Left lobe of liver (tissue), 2 donors: ENCODE data around the gene PIBF1. TPM values are rescaled to one million over a fixed set of nuclear protein-coding genes. Genes with fewer than 3 reads are reported as not detected.

Experiments
- ATAC-seq: fragments of 200-7000 bp; cut with Tn5 transposase; one replicate; pipeline ENCODE4 v1.9.1; 2020; ENCODE audit warnings: mild to moderate bottlenecking, moderate library complexity
- DNase-seq: peaks from one replicate; pipeline ENCODE4 v3.0.0-alpha.2; 2020; ENCODE audit warnings: low spot score
- total RNA-seq: library from RNA; stranded (reverse); gene quantifications from one replicate; pipeline ENCODE4 v1.2.1, GENCODE V29; 2021
- donor health status: DM: no; HTN: no; CAD: no; lungs with moderate emphysema.
- donor health status: DM: no; HTN: yes; CAD: no.

The PIBF1 gene
- total RNA-seq, 1 donor from 2014 or later: 6.5 TPM

DNA sequence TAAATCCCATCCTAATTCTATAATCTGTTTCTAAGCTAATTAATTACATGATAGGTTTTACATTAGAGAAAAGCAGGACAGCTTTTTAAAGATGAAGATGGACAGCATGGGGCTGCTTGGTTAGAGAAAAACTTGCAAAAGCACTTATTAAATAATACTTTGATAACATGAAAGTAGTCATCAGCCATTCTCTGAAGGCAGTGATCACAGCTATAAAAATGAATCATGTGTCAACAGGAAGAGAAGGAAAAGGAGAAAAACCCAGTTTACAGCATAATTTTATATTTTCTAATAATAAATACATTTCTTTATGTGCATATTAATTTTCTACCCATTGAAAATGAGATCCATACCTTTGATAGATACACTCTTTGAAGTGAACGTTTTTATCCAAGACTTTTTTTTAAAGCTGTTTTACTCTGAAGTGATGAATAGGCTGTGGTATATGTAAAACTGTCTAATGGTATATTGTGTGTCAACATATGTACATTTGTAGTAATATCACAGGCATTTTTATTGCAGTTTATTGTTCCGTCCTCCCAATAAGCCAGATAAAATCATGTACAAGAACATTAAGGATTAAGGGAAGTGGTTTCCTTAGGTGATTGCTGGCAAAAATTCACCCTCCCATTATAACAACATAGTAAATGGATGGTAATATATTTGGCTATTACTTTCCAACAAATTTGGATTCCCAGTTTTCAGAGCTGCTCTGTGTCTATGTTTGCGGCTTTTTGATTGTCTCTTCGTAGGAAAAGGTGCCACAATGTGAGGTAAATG is 275.5 kb downstream of the PIBF1 start:
- DNase-seq: no peak
- no peak for ATAC-seq

DNA sequence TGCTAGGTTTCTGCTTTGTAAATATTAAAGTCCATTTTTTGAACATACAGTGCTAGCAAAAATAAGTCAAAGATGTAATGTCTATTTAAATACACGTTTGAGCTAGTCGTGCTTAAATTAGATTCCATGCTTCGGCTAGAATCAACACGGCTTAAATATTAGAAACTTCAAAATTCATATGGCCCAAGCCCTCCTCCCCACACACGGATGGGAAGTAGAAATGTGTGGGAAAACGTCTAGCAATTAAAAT is 276.1 kb downstream of the PIBF1 start:
- DNase-seq (no peak), ATAC-seq (no peak)

DNA sequence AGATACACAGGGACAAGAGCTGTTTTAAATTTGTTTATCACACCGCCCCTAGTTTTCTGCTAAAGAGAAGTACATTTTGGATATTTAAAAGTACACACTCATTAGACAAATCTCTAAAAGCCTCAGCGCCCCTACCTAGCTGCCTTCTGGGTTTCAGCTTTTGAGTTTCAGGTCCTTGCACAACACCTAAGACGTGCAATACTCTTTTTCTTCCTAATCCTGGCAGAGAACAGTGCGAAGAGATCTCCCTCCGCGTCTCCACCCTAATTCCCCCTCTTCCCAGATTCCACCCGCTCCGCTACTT is 276.5 kb downstream of the PIBF1 start:
- ATAC-seq (no peak), DNase-seq (no peak)

DNA sequence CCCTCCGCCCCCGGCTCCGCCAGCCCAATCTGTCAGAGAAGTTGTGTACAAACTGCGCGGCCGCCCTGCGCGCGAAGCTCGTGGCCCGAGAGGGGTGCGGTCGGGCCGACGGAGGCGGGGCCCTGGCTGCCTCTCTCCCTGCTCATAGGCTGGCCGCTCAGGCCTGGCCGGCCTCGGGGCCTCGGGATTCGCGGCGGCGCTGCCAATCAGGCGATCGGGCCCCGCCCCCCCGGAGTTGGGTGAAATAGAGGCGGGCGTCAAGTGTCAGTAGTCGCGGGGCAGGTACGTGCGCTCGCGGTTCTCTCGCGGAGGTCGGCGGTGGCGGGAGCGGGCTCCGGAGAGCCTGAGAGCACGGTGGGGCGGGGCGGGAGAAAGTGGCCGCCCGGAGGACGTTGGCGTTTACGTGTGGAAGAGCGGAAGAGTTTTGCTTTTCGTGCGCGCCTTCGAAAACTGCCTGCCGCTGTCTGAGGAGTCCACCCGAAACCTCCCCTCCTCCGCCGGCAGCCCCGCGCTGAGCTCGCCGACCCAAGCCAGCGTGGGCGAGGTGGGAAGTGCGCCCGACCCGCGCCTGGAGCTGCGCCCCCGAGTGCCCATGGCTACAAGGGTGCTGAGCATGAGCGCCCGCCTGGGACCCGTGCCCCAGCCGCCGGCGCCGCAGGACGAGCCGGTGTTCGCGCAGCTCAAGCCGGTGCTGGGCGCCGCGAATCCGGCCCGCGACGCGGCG is 277.0 kb downstream of the PIBF1 start, which contains the start of gene KLF5:
KLF5 (plus strand) TSS at position 270 of the 724 bp plus-strand sequence; CDS start at position 593, 323 bp downstream.
- peak; percentile 98 for DNase-seq
- peak; percentile 96 for ATAC-seq

DNA sequence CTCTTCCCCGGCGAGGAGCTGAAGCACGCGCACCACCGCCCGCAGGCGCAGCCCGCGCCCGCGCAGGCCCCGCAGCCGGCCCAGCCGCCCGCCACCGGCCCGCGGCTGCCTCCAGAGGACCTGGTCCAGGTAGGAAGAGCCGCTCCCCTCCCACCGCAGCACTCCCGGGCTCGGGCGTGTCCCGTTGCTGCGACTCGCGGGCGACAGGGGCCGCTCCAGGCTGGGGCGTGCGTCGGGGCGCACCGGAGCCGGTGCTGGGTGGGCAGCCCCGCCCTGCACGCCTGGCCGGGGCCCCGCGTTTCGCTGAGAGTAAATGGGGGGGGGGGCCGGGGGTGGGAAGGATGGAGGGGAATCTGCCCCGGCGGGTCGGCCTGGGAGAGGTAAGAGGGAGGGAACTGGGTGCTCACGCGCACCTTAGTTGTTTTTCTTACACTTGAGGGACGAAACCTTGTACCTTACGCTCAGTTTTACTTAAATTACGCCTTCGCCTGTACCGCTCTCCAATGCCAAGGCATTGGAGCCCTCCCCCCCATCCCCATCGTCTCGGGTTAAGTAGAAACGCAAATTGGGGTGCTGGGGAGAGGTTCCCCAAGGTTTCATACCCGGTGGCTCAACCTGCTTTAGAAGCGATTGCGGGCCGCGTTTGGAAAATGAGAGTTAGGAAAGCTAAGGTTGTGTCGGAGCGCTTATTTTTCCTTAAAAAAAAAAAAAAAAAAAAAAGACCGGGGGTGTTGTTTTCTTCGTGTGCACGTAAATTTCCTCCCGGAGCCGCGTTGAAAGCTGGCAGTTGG is 277.7 kb downstream of the PIBF1 start:
- ATAC-seq: peak; percentile 64
- DNase-seq: peak; percentile 70

DNA sequence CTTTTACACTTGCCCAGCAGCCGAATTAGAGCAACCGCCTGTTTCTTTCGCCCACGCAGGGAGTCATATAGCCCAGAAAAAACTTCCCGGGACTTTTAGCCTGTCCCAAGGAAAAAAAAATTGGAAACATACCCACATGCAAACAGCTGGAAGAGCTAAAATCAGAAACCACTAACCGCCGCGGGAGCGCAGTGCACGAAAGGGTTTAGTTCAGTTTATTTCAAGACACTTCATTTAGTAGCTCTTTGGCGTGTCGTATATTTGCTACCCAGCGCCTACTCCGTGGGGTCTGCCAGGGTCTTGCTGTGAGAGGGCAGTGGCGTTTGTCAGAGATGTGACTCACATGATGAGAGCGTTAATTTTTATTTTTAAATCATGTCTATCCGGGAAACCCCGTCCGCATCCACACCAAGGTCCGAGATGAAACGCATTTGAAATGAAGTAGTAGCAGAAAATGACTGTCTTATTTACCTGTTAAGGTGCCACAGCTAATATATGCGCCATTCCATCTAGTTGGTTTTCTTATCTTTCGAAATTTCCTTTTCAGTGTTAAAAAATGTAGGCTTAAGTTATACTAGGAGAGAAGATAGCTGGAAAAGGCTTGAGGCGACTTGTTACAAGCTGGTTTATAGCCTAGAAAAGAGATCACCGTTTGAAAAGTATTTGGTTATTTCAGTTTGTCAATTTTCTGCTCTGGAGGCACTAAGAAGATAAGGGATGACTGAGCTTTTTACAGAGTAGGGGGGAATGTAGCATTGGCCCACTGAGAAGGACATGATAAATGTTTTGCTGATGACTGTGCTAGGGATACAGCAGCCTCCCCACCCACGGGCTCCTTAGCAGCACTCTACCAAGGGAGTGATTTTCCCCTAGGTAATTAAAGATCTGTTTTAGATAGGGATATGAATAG is 278.6 kb downstream of the PIBF1 start:
- DNase-seq (no peak), ATAC-seq (no peak)

DNA sequence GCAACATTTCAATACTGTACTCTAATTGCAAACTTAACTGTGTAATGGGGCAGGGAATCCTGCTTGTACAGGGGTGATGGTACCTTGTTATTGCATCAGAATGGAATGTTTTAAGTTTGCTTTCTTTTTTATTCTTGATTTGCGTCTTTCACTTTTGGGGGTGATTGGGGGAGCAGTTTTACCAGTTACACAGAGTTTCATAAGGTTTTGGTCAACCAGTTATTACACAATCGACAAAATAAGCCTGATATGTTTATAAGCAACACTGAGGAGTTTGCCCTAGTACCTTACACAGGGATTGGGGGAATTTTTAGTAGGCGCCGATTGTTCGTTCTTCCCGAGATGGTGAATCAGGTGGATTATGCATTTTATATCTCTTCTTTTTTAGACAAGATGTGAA is 279.5 kb downstream of the PIBF1 start:
- DNase-seq: no peak
- no peak for ATAC-seq

DNA sequence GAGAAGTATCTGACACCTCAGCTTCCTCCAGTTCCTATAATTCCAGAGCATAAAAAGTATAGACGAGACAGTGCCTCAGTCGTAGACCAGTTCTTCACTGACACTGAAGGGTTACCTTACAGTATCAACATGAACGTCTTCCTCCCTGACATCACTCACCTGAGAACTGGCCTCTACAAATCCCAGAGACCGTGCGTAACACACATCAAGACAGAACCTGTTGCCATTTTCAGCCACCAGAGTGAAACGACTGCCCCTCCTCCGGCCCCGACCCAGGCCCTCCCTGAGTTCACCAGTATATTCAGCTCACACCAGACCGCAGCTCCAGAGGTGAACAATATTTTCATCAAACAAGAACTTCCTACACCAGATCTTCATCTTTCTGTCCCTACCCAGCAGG is 279.9 kb downstream of the PIBF1 start:
- ATAC-seq (no peak), DNase-seq (no peak)

DNA sequence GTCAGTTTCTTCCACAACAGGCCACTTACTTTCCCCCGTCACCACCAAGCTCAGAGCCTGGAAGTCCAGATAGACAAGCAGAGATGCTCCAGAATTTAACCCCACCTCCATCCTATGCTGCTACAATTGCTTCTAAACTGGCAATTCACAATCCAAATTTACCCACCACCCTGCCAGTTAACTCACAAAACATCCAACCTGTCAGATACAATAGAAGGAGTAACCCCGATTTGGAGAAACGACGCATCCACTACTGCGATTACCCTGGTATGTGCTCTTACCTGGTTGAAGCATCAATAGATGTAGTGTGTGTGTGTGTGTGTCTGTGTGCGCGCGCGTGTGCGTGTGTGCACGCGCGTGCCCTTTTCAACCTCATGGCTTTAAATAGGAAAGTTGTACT is 280.5 kb downstream of the PIBF1 start:
- ATAC-seq (no peak), DNase-seq (no peak)

DNA sequence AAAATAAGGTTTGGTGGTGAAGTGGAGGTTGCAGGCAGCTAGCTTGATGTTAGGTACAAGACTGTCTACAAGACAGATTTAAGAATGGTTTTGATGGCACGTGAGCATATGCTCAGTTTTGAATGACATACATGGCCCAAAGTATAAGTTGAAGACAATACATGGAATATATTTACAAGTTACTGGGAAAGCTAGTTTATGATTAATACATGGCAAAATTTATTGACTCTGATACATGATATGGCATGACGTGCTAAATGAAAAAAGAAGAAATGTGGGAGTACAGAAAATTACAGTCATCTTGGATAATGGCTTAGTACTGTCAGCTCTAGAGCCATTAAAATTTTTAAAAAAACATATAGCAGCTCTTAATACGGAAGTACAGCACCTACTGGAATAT is 281.2 kb downstream of the PIBF1 start:
- DNase-seq (no peak), ATAC-seq (no peak)

DNA sequence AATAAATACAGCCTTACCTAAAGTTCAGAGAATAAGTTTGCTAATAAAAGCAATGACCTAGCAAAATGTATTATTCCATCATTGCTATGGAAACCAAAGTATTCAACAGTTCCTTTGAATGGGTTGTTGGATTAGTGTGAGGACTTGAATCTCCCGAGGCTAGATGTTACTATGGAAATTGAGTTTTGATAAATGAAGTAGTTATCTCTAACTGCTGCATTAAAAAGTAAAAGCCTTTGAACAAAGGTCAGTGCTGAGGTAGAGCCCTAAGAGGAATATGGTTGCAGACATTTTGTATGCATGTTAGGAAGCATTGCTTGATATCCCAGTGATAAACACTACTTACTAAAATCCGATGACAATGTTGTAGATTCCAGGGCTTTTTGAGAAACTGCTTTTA is 283.1 kb downstream of the PIBF1 start:
- ATAC-seq (no peak), DNase-seq (no peak)

DNA sequence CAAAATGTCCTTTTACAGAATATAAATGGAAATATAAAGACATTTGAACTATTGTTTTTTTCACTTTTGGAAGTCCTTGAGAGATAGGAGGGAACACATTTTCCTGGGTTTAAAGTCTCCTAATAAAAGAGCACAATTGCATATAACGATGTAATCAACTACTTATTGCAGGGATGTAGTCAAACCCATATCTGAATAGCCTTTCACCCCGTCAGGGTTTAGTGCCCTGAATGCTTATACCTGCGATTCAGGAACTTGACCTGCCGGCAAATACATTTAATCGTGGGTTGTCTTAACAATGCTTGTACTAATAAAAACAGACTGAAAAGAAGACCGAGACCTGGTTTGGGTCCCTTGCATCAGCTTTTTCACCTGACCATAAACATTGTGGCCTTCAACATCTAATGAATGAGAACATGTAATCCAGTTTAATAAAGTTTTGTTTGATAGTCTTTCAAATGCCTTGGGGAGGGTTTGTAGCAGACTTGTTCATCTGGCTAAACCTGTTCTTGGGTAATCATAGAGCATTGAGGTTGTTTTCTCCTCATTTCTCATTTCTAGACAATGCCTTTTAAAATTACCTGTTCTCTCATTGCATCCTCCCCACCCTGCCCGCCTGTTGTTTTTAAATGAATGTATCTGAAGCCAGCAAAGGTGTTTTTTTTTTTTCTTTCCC is 283.9 kb downstream of the PIBF1 start:
- ATAC-seq: no peak

More for the DNA sequence above, 283.9 kb downstream of the PIBF1 start:
- no peak for DNase-seq

Other genes starting within 250 kb of the PIBF1 start
- 1.4 TPM for gene MZT1, start 54.5 kb upstream of the PIBF1 start, total RNA-seq
- 1.1 TPM for gene BORA, start 54.2 kb upstream of the PIBF1 start, total RNA-seq
- gene DIS3, start 233 bp upstream of the PIBF1 start, total RNA-seq: 13.8 TPM